Measurements from ENCODE around the gene SMOC2. TPM values are rescaled to one million over a fixed set of nuclear protein-coding genes. Genes with fewer than 3 reads are reported as not detected.

The SMOC2 gene
- total and polyA plus RNA-seq, 2 of the 4 experiments (the other 2 are of a cell fraction), result not detected

- dilution Hi-C loops (cut with HindIII; ENCODE audit: low sequenced_read_pairs, unreplicated experiment), result no loop called here
- Histone ChIP-seq H2AK9ac (replicated peaks; ENCODE audit: low read depth, low read length, poor library complexity) (no peak overlapping the region), H3K4ac (ENCODE audit: low read depth, low read length) (no peak overlapping the region), H3K9ac (ENCODE audit: low read depth, low read length) (no peak overlapping the region), H3K27ac (ENCODE audit: insufficient read depth, low read length) (no peak overlapping the region), H4K20me1 (ENCODE audit: insufficient read depth, low read length) (no peaks in the 10 kb centered on the region), H2AFZ (replicated peaks; ENCODE audit: low read length, poor library complexity) (no peak overlapping the region), H2BK5ac (ENCODE audit: low read depth, low read length, poor library complexity, severe bottlenecking) (no peak overlapping the region), H3K9me3 (ENCODE audit: control insufficient read depth, insufficient read depth, low read length) (peaks cover 58% of the 10 kb centered on the region), H3K56ac (ENCODE audit: extremely low read depth, insufficient read depth, low read length) (no peak overlapping the region), H3K4me1 (ENCODE audit: control insufficient read depth, insufficient read depth, low read length) (no peaks in the 10 kb centered on the region), H3K23ac (ENCODE audit: low read depth, low read length) (no peak overlapping the region), H3K79me1 (ENCODE audit: low read depth in 1 of 2, low read length in 2 of 2) (no peaks in the 10 kb centered on the region), H3K4me2 (ENCODE audit: low read depth, low read length) (no peak overlapping the region), H2AK5ac (ENCODE audit: low read depth, low read length) (no peak overlapping the region), H4K5ac (ENCODE audit: low read depth, low read length) (no peak overlapping the region), H3K36me3 (ENCODE audit: control insufficient read depth, insufficient read depth, low read length) (no peaks in the 10 kb centered on the region), H3K9me1 (ENCODE audit: insufficient read depth, low read length) (no peaks in the 10 kb centered on the region), H2BK120ac (ENCODE audit: low read depth, low read length) (no peak overlapping the region), H3K18ac (ENCODE audit: low read depth, low read length) (no peak overlapping the region), H3K4me3 (ENCODE audit: insufficient read depth, low read depth, low read length) (no peak overlapping the region), H3K14ac (replicated peaks; ENCODE audit: low read depth, low read length) (no peak overlapping the region), H2BK20ac (ENCODE audit: low read depth, low read length) (no peak overlapping the region), H4K8ac (ENCODE audit: low read depth in 2 of 2, low read length in 2 of 2) (no peak overlapping the region), H3K27me3 (ENCODE audit: control insufficient read depth, insufficient read depth, low read length) (no peaks in the 10 kb centered on the region), H2BK15ac (ENCODE audit: low read depth, low read length) (no peak overlapping the region), H4K91ac (ENCODE audit: insufficient read depth, low read depth, low read length) (no peak overlapping the region)
- ChIA-PET CTCF (no interaction called here), POLR2A (ENCODE audit: unreplicated experiment) (no interaction called here)
- no peak for ATAC-seq (ENCODE audit: low read depth)
- 64% methylated on average over 8 of the region's 12 CpGs; no CpG with 5 or more reads in 1 of the 2 experiments for WGBS, 2 experiments (ENCODE audit: extremely low coverage in 2 of 2, insufficient read length in 1 of 2)
- in situ Hi-C loops (cut with MboI; ENCODE audit: low sequenced_read_pairs), result no loop called here
- BruUV-seq (replicated peaks), result no TSS peak
- no peak for DNase-seq
- no peak for TF ChIP-seq MAFK (IDR thresholded peaks at IDR 0.05; ENCODE audit: low read depth, low read length)
- intact Hi-C loops (cut with micrococcal nuclease), result no loop called here
Measured at GRCh38 chr6:168394606-168395005, 46.4 kb upstream of the SMOC2 start.

Measured in IMR-90 (cell line).